HG02852 (cell line): Measurements from ENCODE around the gene ELP5.

Experiments
- ATAC-seq: cut with Tn5 transposase; IDR thresholded peaks from one replicate; pipeline ENCODE4 v1.9.1; 2021; ENCODE audit warnings: mild to moderate bottlenecking, moderate library complexity; ENCODE audit not compliant: unreplicated experiment

Gene ELP5

GRCh38 chr17:7282752-7283321 lies 30.8 kb downstream of the ELP5 start:
- no peak for ATAC-seq

- no peak for ATAC-seq
Measured at GRCh38 chr17:7283471-7284216, 31.6 kb downstream of the ELP5 start.

GRCh38 chr17:7284911-7285310 lies 32.9 kb downstream of the ELP5 start:
- no peak for ATAC-seq

GRCh38 chr17:7285679-7286078 lies 33.7 kb downstream of the ELP5 start:
- ATAC-seq, result no peak

- no peak for ATAC-seq
Measured at GRCh38 chr17:7289256-7290032, 37.4 kb downstream of the ELP5 start.

GRCh38 chr17:7290166-7290565 lies 38.2 kb downstream of the ELP5 start:
- no peak for ATAC-seq

- ATAC-seq, result no peak
Measured at GRCh38 chr17:7290685-7291084, 38.7 kb downstream of the ELP5 start.

- no peak for ATAC-seq
Measured at GRCh38 chr17:7292194-7292593, 40.2 kb downstream of the ELP5 start.

GRCh38 chr17:7292729-7293128 lies 40.7 kb downstream of the ELP5 start:
- ATAC-seq, result no peak

- ATAC-seq, result no peak
Measured at GRCh38 chr17:7293159-7293558, 41.1 kb downstream of the ELP5 start.

GRCh38 chr17:7293816-7294613 lies 42.0 kb downstream of the ELP5 start:
- ATAC-seq, result no peak

GRCh38 chr17:7294614-7295153 lies 42.7 kb downstream of the ELP5 start, which contains the start of gene YBX2:
YBX2 (minus strand) TSS chr17:7294639; CDS start chr17:7294500, 139 bp downstream.
- ATAC-seq, result no peak

GRCh38 chr17:7295230-7296180 lies 43.5 kb downstream of the ELP5 start:
- ATAC-seq, result no peak

- no peak for ATAC-seq
Measured at GRCh38 chr17:7296189-7296861, 44.3 kb downstream of the ELP5 start.

GRCh38 chr17:7304179-7304578 lies 52.2 kb downstream of the ELP5 start:
- ATAC-seq, result no peak

GRCh38 chr17:7306911-7307685 lies 55.1 kb downstream of the ELP5 start, which contains the start of gene EIF5A:
EIF5A (plus strand) TSS chr17:7307628; CDS start chr17:7309636, 2,008 bp downstream.
- ATAC-seq, result peak; percentile 62

- ATAC-seq, result no peak
Measured at GRCh38 chr17:7307686-7308624, 55.9 kb downstream of the ELP5 start.
